ENCODE results near the gene ADAP1.

ADAP1 gene

DNA sequence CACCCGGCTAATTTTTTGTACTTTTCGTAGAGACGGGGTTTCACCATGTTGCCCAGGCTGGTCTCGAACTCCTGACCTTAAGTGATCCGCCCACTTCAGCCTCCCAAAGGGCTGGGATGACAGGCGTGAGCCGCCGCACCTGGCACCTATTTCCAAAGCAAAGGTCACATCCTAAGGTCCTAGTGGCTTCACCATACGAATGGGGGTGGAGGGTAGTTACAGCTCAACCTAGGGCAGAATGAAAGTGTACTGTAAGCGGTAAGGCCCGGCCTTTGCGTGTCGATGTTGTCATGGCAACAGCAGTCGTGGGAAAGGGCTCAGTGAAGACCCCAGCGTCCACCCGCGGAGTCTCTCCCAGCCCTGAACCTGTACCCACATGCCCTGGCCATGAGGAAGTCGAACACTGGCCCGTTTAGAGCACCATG lies 22.4 kb upstream of the ADAP1 start:
- no peaks in the 10 kb centered on the region for H4K20me1 ChIP-seq (ENCODE audit: insufficient read depth, low read length)
- peaks cover 14% of the 10 kb centered on the region for H3K4me1 ChIP-seq (ENCODE audit: insufficient read depth, low read length, severe bottlenecking)
- H3K9me2 ChIP-seq (ENCODE audit: low read depth, low read length) = no peaks in the 10 kb centered on the region
- no peaks in the 10 kb centered on the region for H3K9me3 ChIP-seq (ENCODE audit: low read length)
- no peaks in the 10 kb centered on the region for H3F3A ChIP-seq (ENCODE audit: insufficient read depth, low read length)
- H3K4me3 ChIP-seq (ENCODE audit: low read depth, low read length, poor library complexity, severe bottlenecking) = no peak overlapping the region
- peaks cover 4% of the 10 kb centered on the region; the same call in 1 of the 2 replicates for H3K27me3 ChIP-seq (ENCODE audit: insufficient read depth, low read length)
- peaks cover 14% of the 10 kb centered on the region for H3K36me3 ChIP-seq (ENCODE audit: insufficient read depth, low read length)
- no peak overlapping the region for H2AFZ ChIP-seq (ENCODE audit: low read length)
- no peak overlapping the region for H3K9ac ChIP-seq (ENCODE audit: low read length)
- TF ChIP-seq CTCF (IDR thresholded peaks at IDR 0.05; ENCODE audit: low read length) (no peak), EZH2 (IDR thresholded peaks at IDR 0.05; ENCODE audit: borderline replicate concordance, low read length) (no peak)
- H3K79me2 ChIP-seq (ENCODE audit: insufficient read depth, low read length) = peaks cover 10% of the 10 kb centered on the region
- no peak overlapping the region for H3K27ac ChIP-seq (ENCODE audit: low read depth, low read length, poor library complexity, severe bottlenecking)
- H3K4me2 ChIP-seq (ENCODE audit: low read length) = no peak overlapping the region

- H3K27ac ChIP-seq (ENCODE audit: low read depth, low read length, poor library complexity, severe bottlenecking) = no peak overlapping the region
- H3K4me1 ChIP-seq (ENCODE audit: insufficient read depth, low read length, severe bottlenecking) = peaks cover 14% of the 10 kb centered on the region
- no peaks in the 10 kb centered on the region for H3K9me3 ChIP-seq (ENCODE audit: low read length)
- H3K27me3 ChIP-seq (ENCODE audit: insufficient read depth, low read length) = peaks cover 4% of the 10 kb centered on the region; the same call in 1 of the 2 replicates
- H3K36me3 ChIP-seq (ENCODE audit: insufficient read depth, low read length) = peaks cover 25% of the 10 kb centered on the region
- no peak overlapping the region for H3K9ac ChIP-seq (ENCODE audit: low read length)
- no peak for TF ChIP-seq EZH2 (IDR thresholded peaks at IDR 0.05; ENCODE audit: borderline replicate concordance, low read length)
- no peak for TF ChIP-seq CTCF (IDR thresholded peaks at IDR 0.05; ENCODE audit: low read length)
- H3F3A ChIP-seq (ENCODE audit: insufficient read depth, low read length) = no peaks in the 10 kb centered on the region
- peaks cover 10% of the 10 kb centered on the region for H3K79me2 ChIP-seq (ENCODE audit: insufficient read depth, low read length)
- no peak overlapping the region for H3K4me2 ChIP-seq (ENCODE audit: low read length)
- no peaks in the 10 kb centered on the region; the same call in 1 of the 2 replicates for H4K20me1 ChIP-seq (ENCODE audit: insufficient read depth, low read length)
- no peaks in the 10 kb centered on the region for H3K9me2 ChIP-seq (ENCODE audit: low read depth, low read length)
- no peak overlapping the region for H2AFZ ChIP-seq (ENCODE audit: low read length)
- H3K4me3 ChIP-seq (ENCODE audit: low read depth, low read length, poor library complexity, severe bottlenecking) = peak overlapping the region; percentile 90
Observed at GRCh38 chr7:975702-976473, 21.4 kb upstream of the ADAP1 start.

DNA sequence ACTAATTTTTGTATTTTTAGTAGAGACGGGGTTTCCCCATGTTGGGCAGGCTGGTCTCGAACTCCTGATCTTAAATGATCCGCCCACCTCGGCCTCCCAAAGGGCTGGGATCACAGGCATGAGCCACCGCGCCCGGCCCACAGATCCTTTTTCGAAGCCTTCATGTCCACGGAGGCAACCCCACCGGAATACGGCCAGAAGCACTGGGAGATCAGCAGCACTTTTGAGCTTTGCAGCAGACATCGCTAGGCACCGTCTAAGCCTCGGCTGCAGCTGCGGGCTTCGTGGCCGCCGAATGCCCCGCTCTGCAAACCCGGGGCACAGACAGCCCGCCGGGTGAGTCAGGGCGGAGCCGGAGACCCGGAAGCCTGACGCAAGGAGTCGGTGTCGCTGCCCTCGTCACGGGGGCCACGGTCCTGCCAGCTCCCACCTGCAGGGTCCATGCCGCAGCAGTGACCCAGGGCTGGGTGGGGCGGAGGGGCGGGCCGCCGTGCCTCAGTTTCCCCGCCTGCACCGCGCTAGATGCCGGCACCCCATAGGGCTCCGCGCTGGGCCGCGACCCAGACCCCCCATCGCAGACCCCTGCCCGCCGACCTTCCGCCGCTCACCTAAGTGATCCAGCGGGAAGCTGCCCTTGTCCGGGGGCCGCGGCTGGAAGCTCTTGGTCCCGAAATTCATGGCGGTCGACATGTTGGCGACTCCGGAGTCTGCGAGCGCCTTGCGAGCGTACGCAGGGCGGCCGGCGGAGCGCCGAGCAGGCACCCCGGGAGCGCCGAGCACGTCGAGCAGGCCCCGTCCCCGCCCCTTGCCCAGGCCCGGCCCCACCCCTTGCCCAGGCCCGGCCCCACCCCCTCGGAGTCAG lies 20.6 kb upstream of the ADAP1 start, which contains the start of gene COX19:
Gene COX19, minus strand, starts transcription at position 730 of the 862 bp plus-strand sequence. Its CDS starts 40 bp downstream, at position 690.
- Histone ChIP-seq H3K36me3 (ENCODE audit: insufficient read depth, low read length) (peaks cover 29% of the 10 kb centered on the region), H4K20me1 (ENCODE audit: insufficient read depth, low read length) (no peaks in the 10 kb centered on the region; the same call in 1 of the 2 replicates), H3K9ac (ENCODE audit: low read length) (peak within 1 kb of the TSS; percentile 93), H3K79me2 (ENCODE audit: insufficient read depth, low read length) (peaks cover 10% of the 10 kb centered on the region), H3K4me2 (ENCODE audit: low read length) (peak within 1 kb of the TSS; percentile 94), H2AFZ (ENCODE audit: low read length) (no peak within 1 kb of the TSS), H3K4me1 (ENCODE audit: insufficient read depth, low read length, severe bottlenecking) (peaks cover 8% of the 10 kb centered on the region), H3K4me3 (ENCODE audit: low read depth, low read length, poor library complexity, severe bottlenecking) (peak within 1 kb of the TSS; percentile 90), H3K9me2 (ENCODE audit: low read depth, low read length) (no peaks in the 10 kb centered on the region), H3F3A (ENCODE audit: insufficient read depth, low read length) (no peaks in the 10 kb centered on the region), H3K27me3 (ENCODE audit: insufficient read depth, low read length) (peaks cover 4% of the 10 kb centered on the region; the same call in 1 of the 2 replicates), H3K9me3 (ENCODE audit: low read length) (no peaks in the 10 kb centered on the region), H3K27ac (ENCODE audit: low read depth, low read length, poor library complexity, severe bottlenecking) (no peak within 1 kb of the TSS)
- TF ChIP-seq EZH2 (IDR thresholded peaks at IDR 0.05; ENCODE audit: borderline replicate concordance, low read length) (no peak), CTCF (IDR thresholded peaks at IDR 0.05; ENCODE audit: low read length) (no peak)
